K562 (cell line): ENCODE measurements around the gene QPRT.
"Not testable (repeated sequence)": the region's sequence is repeated elsewhere in the genome, so short reads cannot be mapped to it uniquely, and the experiment has no call there.

Source experiments
- ETV5 ChIP-seq: sonication (generic); formaldehyde crosslinking; IDR thresholded peaks from 2 replicates; pipeline ENCODE4 v1.4.0; 2020; ENCODE audit warnings: low read depth, mild to moderate bottlenecking, missing genetic modification reagents
- HMG20A ChIP-seq: fragments of 450-650 bp; formaldehyde crosslinking; conservative IDR thresholded peaks from 2 replicates; pipeline ENCODE4 v1.4.0; 2020; ENCODE audit warnings: mild to moderate bottlenecking, mixed read lengths
- MEF2D ChIP-seq: conservative IDR thresholded peaks from 2 replicates; pipeline ENCODE4 v1.6.1; 2016; ENCODE audit warnings: low read depth, missing genetic modification characterization, missing compliant biosample characterization
- POLR2A ChIP-seq: fragments of 450-650 bp; conservative IDR thresholded peaks from 2 replicates; pipeline ENCODE4 v1.6.1; 2016
- SNRNP70 ChIP-seq: fragments of 200-400 bp; formaldehyde crosslinking; optimal IDR thresholded peaks from 2 replicates; pipeline ENCODE3; 2017; ENCODE audit warnings: low read depth, low read length
- ZNF175 ChIP-seq: fragments of 200-800 bp; sonication (Bioruptor generic); IDR thresholded peaks from 2 replicates; pipeline ENCODE4 v1.6.1; 2016; ENCODE audit warnings: low read depth, mild to moderate bottlenecking, missing genetic modification characterization, missing compliant biosample characterization
- ZNF282 ChIP-seq: sonication (generic); formaldehyde crosslinking; IDR thresholded peaks from 2 replicates; pipeline ENCODE4 v1.8.1; 2023; ENCODE audit warnings: missing genetic modification reagents
- ZNF780A ChIP-seq: fragments of 250-450 bp; sonication (Bioruptor Pico); IDR thresholded peaks from 2 replicates; pipeline ENCODE4 v1.5.0; 2021; ENCODE audit warnings: mild to moderate bottlenecking
- TF ChIP-seq, protein P1 (sequence below), 3 experiments: IDR thresholded peaks in 2 of 3; conservative IDR thresholded peaks in 1 of 3; 2 replicates each; pipeline ENCODE4 v1.5.1; 2011 to 2012; ENCODE audit warnings: low read length in 3 of 3, mild to moderate bottlenecking in 3 of 3, control low read depth in 2 of 3, improper control_type of control experiment in 1 of 3, inconsistent platforms in 1 of 3, low read depth in 1 of 3, mixed read lengths in 1 of 3, moderate library complexity in 1 of 3; ENCODE audit not compliant: insufficient read depth in 2 of 3
- TF ChIP-seq, protein P2 (sequence below), 2 experiments: IDR thresholded peaks; 2 replicates each; pipeline ENCODE4 v1.6.1; 2012; ENCODE audit warnings: improper control_type of control experiment in 2 of 2, low read depth in 2 of 2, low read length in 2 of 2, borderline replicate concordance in 1 of 2
- TF ChIP-seq, protein P3 (sequence below): fragments of 250-450 bp; sonication (Bioruptor Pico); IDR thresholded peaks from 2 replicates; pipeline ENCODE4 v1.4.0; 2020
- TF ChIP-seq, protein P4 (sequence below), 2 experiments: fragments of 450-650 bp; formaldehyde crosslinking in 1 of 2; IDR thresholded peaks; 2 replicates each; pipeline versions ENCODE4 v1.4.0 to v1.6.1; 2014 to 2020; ENCODE audit warnings: mild to moderate bottlenecking in 2 of 2, borderline replicate concordance in 1 of 2, low read depth in 1 of 2

DNA sequence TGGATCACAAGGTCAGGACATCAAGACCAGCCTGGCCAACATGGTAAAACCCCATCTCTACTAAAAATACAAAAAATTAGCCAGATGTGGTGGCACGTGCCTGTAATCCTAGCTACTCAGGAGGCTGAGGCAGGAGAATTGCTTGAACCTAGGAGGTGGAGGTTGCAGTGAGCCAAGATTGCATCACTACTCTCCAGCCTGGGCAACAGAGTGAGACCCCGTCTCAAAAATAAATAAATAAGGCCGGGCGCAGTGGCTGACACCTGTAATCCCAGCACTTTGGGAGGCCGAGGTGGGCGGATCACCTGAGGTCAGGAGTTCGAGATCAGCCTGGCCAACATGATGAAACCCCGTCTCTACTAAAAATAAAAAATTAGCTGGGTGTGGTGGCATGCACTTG lies 40.2 kb upstream of the QPRT start:
- TF ChIP-seq, protein P1, sequence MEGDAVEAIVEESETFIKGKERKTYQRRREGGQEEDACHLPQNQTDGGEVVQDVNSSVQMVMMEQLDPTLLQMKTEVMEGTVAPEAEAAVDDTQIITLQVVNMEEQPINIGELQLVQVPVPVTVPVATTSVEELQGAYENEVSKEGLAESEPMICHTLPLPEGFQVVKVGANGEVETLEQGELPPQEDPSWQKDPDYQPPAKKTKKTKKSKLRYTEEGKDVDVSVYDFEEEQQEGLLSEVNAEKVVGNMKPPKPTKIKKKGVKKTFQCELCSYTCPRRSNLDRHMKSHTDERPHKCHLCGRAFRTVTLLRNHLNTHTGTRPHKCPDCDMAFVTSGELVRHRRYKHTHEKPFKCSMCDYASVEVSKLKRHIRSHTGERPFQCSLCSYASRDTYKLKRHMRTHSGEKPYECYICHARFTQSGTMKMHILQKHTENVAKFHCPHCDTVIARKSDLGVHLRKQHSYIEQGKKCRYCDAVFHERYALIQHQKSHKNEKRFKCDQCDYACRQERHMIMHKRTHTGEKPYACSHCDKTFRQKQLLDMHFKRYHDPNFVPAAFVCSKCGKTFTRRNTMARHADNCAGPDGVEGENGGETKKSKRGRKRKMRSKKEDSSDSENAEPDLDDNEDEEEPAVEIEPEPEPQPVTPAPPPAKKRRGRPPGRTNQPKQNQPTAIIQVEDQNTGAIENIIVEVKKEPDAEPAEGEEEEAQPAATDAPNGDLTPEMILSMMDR (IDR thresholded peaks at IDR 0.05 in 2 of 3, conservative IDR thresholded peaks at IDR 0.05 in 1 of 3; ENCODE audit: insufficient read depth in 2 of 3, low read depth in 1 of 3, low read length in 3 of 3) = not testable (repeated sequence)
- TF ChIP-seq, protein P2, sequence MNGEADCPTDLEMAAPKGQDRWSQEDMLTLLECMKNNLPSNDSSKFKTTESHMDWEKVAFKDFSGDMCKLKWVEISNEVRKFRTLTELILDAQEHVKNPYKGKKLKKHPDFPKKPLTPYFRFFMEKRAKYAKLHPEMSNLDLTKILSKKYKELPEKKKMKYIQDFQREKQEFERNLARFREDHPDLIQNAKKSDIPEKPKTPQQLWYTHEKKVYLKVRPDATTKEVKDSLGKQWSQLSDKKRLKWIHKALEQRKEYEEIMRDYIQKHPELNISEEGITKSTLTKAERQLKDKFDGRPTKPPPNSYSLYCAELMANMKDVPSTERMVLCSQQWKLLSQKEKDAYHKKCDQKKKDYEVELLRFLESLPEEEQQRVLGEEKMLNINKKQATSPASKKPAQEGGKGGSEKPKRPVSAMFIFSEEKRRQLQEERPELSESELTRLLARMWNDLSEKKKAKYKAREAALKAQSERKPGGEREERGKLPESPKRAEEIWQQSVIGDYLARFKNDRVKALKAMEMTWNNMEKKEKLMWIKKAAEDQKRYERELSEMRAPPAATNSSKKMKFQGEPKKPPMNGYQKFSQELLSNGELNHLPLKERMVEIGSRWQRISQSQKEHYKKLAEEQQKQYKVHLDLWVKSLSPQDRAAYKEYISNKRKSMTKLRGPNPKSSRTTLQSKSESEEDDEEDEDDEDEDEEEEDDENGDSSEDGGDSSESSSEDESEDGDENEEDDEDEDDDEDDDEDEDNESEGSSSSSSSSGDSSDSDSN (IDR thresholded peaks at IDR 0.05; ENCODE audit: borderline replicate concordance in 1 of 2, low read depth in 2 of 2, low read length in 2 of 2) = not testable (repeated sequence)
- TF ChIP-seq ZNF282 (CRISPR knock-in tag); ZNF175 (CRISPR knock-in tag); MEF2D (tag); SNRNP70; ETV5 (CRISPR knock-in tag); HMG20A; POLR2A; ZNF780A (CRISPR knock-in tag): not testable (repeated sequence)
- TF ChIP-seq, protein P3, sequence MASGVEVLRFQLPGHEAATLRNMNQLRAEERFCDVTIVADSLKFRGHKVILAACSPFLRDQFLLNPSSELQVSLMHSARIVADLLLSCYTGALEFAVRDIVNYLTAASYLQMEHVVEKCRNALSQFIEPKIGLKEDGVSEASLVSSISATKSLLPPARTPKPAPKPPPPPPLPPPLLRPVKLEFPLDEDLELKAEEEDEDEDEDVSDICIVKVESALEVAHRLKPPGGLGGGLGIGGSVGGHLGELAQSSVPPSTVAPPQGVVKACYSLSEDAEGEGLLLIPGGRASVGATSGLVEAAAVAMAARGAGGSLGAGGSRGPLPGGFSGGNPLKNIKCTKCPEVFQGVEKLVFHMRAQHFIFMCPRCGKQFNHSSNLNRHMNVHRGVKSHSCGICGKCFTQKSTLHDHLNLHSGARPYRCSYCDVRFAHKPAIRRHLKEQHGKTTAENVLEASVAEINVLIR (CRISPR knock-in tag) = not testable (repeated sequence)
- TF ChIP-seq, protein P4, sequence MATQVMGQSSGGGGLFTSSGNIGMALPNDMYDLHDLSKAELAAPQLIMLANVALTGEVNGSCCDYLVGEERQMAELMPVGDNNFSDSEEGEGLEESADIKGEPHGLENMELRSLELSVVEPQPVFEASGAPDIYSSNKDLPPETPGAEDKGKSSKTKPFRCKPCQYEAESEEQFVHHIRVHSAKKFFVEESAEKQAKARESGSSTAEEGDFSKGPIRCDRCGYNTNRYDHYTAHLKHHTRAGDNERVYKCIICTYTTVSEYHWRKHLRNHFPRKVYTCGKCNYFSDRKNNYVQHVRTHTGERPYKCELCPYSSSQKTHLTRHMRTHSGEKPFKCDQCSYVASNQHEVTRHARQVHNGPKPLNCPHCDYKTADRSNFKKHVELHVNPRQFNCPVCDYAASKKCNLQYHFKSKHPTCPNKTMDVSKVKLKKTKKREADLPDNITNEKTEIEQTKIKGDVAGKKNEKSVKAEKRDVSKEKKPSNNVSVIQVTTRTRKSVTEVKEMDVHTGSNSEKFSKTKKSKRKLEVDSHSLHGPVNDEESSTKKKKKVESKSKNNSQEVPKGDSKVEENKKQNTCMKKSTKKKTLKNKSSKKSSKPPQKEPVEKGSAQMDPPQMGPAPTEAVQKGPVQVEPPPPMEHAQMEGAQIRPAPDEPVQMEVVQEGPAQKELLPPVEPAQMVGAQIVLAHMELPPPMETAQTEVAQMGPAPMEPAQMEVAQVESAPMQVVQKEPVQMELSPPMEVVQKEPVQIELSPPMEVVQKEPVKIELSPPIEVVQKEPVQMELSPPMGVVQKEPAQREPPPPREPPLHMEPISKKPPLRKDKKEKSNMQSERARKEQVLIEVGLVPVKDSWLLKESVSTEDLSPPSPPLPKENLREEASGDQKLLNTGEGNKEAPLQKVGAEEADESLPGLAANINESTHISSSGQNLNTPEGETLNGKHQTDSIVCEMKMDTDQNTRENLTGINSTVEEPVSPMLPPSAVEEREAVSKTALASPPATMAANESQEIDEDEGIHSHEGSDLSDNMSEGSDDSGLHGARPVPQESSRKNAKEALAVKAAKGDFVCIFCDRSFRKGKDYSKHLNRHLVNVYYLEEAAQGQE (IDR thresholded peaks at IDR 0.05; ENCODE audit: borderline replicate concordance) = not testable (repeated sequence)
- TF ChIP-seq, protein P4 (CRISPR knock-in tag; IDR thresholded peaks at IDR 0.05; ENCODE audit: low read depth) = not testable (repeated sequence)
